HG03575 (cell line): Measurements from ENCODE around the gene RTP1.
"Not testable (repeated sequence)": the region's sequence is repeated elsewhere in the genome, so short reads cannot be mapped to it uniquely, and the experiment has no call there.

Source experiments
- ATAC-seq: cut with Tn5 transposase; IDR thresholded peaks from one replicate; pipeline ENCODE4 v1.9.1; 2021; ENCODE audit not compliant: unreplicated experiment, insufficient number of reproducible peaks, low FRiP score; ENCODE audit errors: extremely low read depth

The RTP1 gene, protein sequence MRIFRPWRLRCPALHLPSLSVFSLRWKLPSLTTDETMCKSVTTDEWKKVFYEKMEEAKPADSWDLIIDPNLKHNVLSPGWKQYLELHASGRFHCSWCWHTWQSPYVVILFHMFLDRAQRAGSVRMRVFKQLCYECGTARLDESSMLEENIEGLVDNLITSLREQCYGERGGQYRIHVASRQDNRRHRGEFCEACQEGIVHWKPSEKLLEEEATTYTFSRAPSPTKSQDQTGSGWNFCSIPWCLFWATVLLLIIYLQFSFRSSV

DNA sequence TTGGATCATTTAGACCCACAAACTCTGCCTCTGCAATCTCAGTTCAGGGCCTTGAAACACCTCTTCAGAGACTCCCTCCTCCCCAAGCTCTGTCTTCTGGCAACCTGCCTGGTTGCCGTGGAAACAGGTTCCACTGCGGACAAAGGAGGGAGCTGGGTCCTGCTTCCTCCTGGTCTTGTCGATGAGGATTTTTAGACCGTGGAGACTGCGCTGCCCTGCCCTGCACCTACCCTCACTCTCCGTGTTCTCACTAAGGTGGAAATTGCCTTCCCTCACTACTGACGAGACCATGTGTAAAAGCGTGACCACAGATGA, at the start of gene RTP1:
Gene RTP1, plus strand, starts transcription at position 152 of the 315 bp plus-strand sequence. Its CDS starts 30 bp downstream, at position 182.
- no peak for ATAC-seq

DNA sequence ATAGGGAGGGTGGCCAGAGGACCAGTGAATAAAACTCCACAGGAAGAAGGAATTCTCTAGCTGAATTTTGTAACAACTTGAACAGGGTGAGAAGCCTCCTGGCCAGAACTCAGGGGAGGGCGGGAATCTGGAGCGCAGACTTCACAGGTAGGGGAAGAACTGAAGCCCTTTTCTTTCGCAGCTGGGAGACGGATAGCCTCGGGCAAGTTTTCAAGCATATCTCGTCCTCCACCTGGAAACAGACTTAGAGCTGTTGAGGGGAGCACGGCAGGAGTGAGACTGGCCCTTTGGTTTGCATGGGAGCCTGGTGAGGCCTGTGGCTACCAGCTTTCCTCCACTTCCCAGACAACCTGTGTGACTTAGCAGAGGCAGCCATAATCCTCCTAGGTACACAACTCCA, 47.1 kb upstream of the RTP1 start:
- ATAC-seq: no peak

DNA sequence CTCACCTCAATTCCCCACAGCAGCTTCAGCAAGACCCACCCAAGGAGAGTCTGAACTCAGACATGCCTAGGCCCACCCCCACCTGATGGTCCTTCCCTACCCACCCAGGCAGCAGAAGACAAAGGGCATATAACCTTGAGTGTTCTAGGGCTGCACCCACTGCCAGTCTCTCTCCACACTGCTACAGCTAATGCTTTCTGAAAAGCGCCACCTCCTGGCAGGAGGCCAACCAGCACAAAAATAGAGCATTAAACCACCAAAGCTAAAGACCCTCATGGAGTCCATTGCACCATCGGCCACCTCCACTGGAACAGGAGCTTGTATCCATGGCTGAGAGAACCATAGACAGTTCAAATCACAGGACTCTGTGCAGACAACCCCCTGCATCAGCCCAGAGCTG, 46.7 kb upstream of the RTP1 start:
- ATAC-seq: no peak

DNA sequence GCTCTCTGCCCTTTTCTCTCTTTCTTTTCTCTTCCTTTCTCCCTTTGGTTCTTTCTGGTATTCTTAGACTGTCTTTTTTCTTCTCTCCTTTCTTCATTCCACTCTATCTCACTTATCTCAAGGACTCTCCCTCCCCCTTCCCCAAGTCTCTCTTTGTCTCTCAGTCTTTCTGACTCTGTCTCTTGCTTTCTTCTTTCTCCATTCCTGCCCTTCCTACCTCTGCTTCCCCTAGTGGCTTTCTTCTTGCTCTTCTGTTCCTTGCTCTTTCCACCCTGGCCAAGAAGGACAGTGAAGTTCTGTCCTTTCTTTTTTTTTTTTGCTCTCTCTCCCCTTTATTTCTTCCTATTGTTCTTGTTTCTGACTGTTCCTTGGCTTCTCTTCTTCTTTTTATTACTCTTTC, 35.7 kb upstream of the RTP1 start:
- no peak for ATAC-seq

DNA sequence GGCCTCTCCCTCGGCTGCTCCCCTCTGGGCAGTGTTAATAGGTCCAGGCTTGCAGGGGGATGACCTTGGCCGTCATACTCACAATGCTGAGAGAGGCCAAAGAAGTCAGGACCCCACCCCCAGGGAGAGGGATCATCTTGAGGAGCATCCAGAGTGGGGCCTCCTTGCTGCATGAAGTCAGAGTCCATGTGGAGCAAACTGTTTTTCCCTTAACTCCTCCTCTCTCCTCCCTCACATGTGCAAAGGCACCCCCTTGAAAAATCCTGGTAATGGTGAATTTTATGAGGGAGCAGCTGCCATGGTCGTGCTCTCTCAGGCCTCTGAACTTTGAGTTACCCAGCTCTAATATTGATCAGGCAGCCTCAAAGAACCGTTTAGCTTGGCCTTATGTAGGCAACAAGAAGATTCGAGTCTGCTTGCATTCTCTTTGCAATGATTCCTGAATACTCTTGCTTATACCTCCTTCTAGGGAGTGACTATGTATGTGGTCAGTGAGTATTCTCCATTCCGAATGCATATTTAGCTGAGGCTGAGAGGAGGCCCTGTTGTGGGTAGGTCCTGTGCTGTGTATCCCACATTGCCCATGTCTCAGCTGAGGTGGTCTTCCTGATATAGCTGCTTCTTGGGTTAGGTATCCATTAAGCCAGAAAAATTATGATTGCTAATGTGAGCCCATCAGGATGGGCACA, 34.9 kb upstream of the RTP1 start:
- no peak for ATAC-seq

DNA sequence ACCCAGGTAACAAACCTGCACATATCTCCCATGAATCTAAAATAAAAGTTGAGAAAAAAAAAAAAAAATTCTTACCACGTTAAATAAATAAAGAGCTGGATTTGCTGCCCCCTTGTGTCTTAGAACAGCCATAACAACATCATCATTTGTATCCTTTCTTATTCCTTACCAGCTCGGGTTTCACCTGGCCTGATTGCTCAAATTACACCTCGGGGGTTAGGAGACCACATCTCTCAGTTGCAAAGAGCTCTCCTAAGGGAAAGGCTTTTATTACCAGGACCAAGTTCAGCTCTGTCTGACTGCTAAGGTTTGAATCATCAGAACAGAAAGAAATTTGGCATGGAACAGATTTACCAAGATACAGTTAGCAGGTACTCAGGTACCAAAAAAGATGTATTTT, 32.1 kb upstream of the RTP1 start:
- ATAC-seq: no peak

DNA sequence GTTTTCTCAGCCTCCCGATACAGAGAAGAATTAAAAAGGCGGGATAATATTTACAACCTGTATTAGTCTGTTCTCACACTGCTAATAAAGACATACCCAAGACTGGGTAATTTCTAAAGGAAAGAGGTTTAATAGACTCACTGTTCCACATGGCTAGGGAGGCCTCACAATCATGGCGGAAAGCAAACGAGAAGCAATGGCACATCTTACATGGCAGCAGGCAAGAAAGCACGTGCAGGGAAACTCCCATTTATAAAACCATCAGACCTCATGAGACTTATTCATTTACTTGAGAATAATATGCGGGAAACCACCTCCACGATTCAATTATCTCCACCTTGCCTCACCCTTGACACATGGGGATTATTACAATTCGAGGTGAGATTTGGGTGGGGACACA, 30.5 kb upstream of the RTP1 start:
- ATAC-seq: no peak

DNA sequence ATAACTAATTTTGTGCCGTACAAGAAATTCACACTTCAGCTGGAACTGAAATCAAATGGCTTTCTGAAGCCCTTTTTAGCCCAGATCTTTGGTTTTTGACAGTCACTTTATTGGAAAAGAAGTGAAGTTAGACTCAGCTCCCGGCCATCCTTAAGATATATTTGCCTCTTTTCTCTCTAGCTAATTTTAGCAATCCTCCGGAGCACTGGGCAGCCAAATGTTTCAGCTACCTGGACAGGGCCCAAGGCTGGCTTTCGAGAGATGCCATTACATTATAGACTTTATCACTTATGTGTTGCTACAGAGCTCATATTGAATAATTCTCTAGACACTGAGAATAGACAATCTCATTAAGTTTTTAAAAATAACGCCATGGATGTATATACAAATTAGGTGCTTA, 29.5 kb upstream of the RTP1 start:
- ATAC-seq: no peak

DNA sequence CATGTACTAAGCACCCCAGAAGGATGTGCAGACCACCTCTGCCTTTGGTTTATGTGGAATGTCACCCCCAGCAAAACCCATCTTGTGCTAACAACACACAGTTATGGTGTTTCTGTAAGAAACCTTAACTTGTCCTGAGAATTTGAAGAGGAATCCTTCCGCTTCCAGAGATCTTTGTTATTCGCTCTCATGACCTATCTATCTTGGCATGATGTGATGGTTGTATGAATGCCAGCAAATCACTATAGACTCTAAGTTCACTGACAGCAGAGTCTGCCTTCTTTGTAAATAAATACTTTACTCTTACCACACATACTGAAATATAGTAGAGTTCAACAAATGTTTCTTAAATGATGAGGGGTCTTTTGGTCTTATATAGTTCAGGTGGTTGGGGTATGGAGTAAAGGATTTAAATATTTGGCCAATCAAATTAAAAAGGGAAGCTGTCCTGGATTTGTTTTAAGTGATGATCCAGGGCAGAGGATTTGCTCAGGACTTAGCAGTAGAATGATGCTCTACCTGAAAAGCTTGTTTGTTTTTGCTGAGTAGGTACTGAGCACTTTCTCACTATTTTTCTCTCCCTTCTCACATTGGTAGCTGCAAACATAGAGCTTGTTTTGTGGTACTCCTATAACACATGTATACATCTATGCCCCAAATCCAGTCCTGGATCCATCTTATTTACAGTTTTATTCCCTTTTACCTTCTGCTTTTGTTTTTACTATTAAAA, 27.9 kb upstream of the RTP1 start:
- ATAC-seq: no peak

DNA sequence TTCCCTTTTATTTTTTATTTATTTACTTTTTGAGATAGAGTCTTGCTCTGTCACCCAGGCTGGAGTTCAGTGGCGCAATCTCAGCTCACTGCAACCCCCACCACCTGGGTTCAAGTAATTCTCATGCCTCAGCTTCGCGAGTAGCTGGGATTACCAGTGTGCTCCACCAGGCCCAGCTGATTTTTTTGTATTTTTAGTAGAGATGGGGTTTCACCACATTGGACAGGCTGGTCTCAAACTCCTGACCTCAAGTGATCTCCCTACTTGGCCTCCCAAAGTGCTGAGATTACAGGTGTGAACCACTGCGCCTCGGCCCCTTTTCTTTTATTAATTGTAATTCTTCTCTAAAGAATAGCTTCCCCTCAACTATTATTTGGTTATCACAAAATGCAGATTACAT, 26.4 kb upstream of the RTP1 start:
- ATAC-seq: not testable (repeated sequence)

DNA sequence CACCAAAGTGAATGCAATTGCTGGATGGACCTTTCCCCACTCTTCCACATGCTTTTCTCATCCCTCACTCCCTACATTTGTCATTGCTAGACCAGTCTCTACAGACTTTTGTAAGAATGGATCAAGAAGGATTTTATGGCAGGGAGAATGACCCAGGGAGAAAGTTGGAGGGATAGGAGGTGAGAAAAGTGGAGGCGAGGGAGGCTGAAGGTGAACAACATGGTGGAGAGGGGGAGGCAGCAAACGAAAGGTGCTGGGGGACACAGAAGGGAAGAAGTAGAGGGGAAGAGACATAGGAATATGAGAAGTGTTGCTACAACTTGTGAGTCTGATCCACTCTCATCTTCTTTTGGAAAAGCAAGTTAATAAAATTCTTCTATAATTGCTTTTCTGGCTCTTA, 24.4 kb upstream of the RTP1 start:
- no peak for ATAC-seq

DNA sequence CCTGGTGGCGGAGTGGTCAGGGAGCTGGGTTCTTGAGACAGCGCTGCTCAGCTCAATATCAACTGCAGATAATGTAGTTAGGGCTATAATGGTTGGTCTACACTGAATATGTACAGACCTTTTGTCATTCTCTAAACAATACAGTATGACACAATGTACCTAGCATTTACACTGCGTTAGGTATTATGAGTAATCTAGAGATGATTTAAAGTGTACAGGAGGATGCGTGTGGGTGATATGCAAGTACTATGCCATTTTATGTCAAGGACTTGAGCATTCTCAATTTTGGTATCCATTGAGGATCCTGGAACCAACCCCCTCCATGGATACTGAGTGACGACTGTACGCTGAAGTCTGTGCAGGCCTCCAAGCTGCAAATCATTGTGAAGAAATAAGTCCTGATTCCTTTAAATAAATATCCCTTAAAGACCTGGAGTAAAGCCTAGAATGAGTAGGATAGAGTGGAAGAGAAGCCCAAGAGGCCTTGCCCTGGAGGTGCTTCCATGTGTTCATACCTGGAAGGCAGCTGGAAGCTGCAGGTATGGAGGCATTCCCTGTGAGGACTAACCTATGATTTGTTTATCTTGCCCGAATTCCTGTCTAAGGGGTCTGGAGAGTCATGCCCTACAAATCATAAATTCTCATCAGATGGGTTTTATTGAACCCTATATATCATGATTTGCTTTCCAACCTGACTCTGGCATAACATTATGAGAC, 15.7 kb upstream of the RTP1 start:
- ATAC-seq: no peak

DNA sequence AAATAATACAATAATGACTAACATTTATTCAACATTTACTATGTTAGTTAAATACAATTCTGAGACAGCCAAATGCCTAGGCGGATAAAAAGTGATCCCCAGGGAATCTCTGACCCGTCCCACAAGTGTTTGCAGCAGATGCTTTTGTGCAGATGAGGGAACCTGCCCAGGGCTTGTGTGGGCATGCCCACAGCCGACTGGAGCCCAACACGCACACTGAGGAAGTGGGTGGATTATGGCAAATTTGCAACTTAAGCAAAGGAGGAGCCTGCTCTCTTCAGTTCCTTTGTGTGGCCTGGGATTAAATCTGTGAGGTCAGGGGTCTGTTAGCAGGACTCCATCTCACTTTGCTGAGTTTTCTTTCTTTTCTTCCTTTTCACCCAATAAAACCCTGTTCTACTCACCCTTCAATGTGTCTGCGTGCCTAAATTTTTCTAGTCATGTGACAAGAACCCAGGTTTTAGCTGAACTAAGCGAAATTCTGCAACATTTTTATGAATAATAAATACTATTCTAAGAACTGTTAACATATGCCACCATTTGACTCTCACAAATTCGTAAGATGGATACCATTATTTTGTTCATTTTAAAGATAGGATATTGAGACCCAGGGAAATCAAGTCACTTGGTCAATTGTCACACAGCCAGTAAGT, 13.9 kb upstream of the RTP1 start:
- ATAC-seq: no peak

DNA sequence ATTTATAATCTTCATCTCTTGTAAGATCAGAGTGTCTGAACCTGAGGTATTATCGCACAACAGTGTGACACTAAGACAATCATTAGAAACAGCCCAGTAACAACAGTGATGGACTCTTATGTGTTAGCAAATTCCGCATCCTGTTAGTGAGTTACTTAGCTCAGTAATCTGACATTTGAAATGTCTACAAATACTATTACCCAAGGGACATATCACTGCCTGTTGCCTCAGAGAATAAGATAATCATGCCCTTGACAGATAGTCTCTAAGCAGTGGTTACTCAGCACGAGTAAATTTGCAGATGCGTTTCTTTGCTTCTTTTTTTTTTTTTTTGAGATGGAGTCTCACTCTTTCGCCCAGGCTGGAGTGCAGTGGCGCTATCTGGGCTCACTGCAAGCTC, 13.4 kb upstream of the RTP1 start:
- ATAC-seq: no peak

DNA sequence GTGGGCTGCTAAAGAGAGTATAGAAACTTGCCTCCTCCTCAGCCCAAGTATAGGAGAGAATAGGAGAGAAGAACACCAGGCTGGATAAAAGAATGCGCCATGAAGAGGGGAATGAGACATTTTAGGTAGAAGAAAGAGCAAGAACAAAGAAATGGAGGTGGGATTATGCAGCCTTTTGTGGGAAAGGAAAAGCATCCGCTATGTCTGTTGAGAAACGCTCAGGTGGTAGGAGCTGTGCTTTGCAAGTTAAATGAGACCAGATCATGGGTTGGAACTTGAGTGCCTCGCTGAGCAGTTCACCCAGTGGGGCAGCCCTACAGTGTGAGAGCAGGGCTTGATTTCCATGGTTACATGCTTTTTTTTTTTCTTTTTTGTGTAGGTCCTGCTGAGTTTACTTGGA, 11.5 kb upstream of the RTP1 start:
- ATAC-seq: no peak

DNA sequence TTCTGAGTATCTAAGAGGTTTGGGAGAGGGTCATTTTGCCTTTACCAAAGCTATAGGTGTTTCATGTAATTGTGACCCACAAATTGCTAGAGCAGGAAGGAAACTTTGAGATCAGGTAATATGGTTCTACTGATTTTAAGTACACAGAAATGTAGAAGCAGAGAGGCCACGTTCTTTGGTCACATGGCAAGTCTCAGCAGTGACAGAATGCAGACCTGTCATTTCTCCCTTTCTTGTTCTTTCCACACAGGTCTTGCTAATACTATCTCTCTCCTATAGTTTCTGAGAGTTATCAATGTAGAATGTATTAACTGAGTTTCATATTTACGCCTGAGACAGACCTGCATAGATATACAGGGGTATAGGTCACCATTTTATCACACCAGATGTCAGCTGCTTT, 10.9 kb upstream of the RTP1 start:
- no peak for ATAC-seq

DNA sequence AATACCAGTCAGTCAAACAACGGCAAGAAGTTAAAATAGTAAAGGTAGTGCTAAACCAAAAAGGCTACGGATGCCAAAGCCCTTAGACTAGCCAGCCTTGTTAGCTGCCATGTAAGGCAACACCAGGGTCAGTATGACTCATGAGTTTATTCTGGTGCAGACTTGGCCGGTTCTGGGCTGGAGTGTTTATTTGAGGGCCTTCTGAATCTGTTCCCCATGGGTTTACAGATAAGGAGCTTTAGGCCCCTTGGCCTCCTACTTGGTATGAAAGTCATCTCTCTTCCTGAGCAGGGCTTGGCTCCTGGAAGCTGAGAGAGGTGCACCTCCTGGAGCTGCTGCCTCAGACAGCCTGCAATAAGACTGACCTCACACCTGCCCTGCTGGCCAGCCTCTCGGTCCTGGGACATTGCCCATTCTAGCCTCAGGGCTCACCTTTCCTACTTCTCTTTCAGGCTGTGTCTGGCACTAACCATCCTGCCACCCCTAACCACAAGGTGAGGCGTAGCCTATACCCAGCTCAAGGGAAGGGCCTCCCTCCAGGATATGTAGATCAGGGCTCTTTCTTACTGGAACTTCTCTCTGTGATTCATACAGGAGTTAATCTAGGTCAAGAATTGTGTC, 10.4 kb upstream of the RTP1 start:
- no peak for ATAC-seq

DNA sequence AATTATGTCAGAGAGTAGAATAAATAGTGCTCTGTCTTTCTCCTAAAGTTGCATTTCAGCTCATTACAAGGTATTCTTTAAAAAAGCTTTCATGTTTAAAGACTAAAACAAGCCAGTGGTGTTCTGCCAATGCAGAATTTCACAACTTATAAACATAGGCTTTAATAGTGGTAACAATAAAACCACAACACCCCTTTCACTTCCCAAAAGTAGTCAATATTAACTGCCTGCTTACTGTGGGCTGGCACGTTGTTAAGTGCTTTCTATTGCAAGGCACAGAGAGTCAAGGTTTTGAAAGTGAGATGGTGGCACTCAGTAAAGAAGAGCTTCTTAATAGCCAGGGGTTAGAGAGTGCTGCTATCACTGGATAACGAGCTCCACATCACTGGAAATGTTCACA, 8.4 kb upstream of the RTP1 start:
- ATAC-seq: no peak

DNA sequence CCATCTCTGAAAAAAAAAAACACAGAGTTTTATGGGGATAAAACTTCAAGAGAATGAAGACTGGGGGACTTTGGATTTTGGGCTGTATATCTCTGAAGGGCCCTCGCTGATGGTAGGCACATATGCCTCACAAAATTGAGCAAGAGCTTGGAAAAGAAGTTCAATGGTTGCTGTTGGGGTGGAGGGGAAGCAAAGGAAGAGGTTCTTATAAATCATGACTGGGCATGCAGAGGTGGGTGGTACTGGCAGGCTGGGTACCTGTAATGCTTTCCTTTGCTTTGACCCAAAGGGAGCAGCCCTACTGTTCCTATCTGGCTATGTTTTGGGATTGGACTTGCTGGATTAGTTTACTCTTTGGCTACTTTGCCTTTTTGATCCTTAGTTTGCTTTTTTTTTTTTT, 6.0 kb upstream of the RTP1 start:
- ATAC-seq: no peak
